Activated CD8-positive, alpha-beta memory T cell treated with anti-CD3 and anti-CD28 coated beads, Interleukin-2, amount 50 U/mL, for 24 hours (primary cell): Measurements from ENCODE around the gene FBN3.
"Not testable (repeated sequence)": the region's sequence is repeated elsewhere in the genome, so short reads cannot be mapped to it uniquely, and the experiment has no call there.

Experiments
- DNase-seq: peaks from one replicate; pipeline ENCODE4 v3.0.0-alpha.2; 2020; ENCODE audit errors: extremely low read depth

Gene FBN3

GRCh38 chr19:8117991-8118390, 31.4 kb downstream of the FBN3 start:
- DNase-seq: no peak

DNA sequence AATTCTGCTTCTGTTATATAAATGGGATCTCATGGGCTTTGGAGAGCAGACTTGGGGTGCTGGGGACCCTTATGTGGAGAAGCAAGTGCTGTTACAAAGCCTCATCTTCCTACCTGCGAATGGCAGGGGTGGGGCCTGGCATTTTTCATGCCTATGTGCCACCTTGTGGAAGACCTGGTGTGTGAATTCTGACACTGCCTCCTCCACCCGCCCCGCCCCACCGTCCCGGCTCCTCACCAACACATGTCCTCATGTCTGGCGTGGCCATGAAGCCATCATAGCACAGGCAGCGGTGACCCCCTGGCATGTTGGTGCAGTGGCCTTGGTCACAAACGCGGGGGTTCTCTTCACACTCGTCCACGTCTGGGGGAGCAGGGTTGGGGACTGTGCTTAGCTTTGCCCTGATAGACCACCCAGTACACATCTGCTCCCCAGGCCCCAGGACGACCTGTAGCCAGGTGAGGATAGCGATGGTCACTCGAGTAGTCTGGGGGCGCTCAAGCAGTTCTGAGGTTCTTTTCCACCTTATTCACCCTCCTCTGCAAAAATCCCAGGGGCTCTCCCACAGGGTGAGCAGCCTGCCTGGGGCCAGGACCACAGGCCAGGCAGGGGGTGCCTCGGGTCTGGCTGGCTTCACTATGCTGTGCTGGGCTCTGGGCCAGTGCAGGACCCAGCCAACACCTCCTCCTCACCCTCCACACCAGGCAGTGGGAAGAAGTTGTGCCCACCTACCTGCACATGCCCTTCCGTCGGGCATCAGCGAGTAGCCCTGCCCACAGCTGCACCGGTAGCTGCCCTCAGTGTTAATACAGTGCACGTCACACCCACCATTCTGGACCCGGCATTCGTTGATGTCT, 32.7 kb downstream of the FBN3 start:
- no peak for DNase-seq

GRCh38 chr19:8115805-8116396, 33.5 kb downstream of the FBN3 start:
- DNase-seq: no peak

GRCh38 chr19:8113017-8113416, 36.4 kb downstream of the FBN3 start:
- DNase-seq: no peak

DNA sequence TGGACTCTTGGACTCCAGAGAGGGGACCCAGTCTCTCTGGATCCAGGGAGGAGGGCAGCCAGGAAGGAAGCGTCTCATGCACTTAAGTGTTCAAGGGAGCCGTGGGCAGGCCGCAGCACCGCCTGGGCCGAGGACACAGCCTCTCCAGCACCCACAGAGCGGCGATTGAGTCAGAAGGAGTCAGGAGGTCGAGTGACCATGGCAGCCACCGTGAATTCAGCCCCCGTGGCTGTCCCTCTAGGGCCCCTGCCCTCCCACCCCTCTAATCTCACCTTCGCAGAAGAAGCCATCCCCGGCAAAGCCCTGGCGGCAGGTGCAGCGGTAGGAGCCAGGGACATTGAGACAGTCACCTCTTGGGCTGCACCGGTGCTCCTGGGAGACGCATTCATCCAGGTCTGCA, 38.0 kb downstream of the FBN3 start:
- no peak for DNase-seq

- DNase-seq: no peak
Measured at GRCh38 chr19:8110931-8111330, 38.5 kb downstream of the FBN3 start.

GRCh38 chr19:8109890-8110662, 39.3 kb downstream of the FBN3 start:
- no peak for DNase-seq

GRCh38 chr19:8109455-8109854, 39.9 kb downstream of the FBN3 start:
- no peak for DNase-seq

DNA sequence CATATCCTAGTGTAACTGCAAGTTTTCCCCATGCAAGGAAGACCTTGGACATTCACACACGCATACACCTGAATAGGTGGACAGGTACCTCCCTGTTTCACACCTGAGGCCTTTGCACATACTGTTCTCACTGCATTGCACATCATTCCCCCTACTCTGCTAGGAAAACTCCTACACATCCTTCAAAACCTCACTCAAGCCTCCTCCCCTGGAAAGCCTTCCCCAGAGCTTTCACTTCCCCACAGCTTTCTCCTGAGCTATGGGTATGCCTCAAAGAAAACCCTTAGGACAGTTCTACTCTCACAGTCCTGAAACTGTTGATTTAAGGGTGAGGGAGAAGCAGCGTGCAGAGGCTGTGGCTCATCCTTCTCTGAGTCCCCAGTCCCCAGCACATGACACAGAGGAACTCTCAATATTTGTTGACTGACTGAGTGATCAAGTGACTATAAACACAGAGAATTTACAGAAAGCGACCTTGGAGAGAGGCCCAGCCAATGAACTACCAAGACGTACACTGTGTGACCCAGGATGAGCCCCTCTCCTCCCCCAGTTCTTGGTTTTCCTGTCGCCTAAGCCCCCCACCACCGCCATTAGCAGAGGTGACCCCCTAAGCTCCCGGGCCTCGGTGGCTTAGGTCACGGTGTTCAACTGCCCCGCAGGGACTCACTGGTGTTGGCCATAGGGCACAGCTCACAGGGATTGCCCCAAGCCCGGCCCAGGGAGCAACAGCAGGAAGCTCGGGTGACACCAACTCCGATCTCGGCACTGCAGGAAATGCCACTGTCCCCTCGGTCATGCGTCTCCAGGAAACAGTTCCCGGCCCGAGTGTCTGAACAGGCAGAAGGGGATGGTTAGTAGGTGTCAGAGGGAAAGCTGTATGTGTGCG, 40.6 kb downstream of the FBN3 start:
- DNase-seq: no peak

GRCh38 chr19:8107301-8107903, 42.0 kb downstream of the FBN3 start:
- DNase-seq: no peak

DNA sequence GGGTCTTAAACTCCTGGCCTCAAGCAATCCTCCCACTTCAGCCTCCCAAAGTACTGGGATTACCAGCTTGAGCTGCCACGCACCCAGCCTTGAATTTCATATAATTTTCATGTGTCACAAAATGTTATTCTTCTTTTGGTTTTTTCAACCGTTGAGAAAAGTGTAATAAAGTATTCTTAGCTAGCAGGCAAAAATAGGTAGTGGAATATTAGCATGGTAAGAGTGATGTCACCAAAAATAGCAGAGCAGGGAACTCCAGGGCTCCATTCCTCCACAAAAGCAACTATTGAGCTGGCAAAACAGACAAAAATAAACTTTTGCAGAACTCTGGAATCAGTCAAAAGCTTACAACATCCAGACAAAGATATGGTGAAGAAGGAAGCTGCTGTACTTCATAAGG, 43.9 kb downstream of the FBN3 start:
- no peak for DNase-seq

GRCh38 chr19:8101910-8102309, 47.5 kb downstream of the FBN3 start:
- DNase-seq: not testable (repeated sequence)

DNA sequence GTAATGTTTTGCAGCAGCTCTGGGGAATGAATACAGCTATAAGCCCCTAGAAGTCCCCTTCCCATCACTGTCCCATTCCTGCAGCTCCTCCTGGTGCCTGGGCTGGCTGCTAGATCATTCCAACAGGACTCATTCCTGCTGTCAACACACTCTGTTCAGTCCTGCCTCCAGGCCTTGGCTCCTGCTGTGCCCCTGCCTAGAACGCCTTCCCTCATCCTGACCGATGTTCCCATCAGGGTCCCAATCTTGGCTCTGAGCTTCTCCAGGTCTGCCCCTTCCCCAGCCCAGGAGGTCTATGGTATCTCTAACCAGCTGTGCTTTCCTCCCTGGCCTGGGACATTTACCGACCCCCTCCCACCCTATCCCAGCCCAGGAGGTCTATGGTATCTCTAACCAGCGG, 48.1 kb downstream of the FBN3 start:
- no peak for DNase-seq

DNA sequence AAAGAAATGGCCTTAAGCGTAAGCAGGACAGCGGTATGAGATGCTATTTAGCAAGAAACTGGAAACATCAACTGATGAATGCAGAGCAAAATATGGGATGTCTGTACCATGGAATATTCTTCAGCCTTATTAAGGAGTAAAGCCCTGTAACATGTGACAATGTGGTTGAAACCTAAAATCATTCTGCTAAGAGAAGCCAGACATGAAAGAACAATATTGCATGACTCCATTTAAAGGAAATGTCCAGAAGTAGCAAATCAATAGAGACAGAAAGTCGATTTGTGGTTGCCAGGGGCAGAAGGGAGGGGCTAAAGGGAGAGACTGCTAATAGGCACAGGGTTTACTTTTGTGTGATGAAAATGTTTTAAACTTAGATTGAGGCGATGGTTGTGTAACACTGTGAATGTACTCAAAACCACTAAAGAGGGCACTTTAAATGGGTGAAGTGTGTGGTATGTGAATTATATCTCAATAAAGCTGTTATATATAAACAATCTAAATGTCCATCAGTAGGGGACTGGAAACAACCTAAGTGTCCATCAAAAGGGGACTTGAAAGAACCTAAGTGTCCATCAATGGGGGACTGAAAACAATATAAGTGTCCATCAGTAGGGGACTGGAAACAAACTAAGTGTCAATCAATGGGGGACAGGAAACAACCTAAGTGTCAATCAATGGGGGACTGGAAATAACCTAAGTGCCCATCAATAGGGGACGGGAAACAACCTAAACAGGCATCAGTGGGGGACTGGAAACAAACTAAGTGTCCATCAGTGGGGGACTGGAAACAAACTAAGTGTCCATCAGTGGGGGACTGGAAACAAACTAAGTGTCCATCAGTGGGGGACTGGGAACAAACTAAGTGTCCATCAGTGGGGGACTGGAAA, 51.5 kb downstream of the FBN3 start:
- DNase-seq: no peak

GRCh38 chr19:8097198-8097597, 52.2 kb downstream of the FBN3 start:
- DNase-seq: no peak

- DNase-seq: no peak
Measured at GRCh38 chr19:8096071-8096470, 53.3 kb downstream of the FBN3 start.

GRCh38 chr19:8095354-8095886, 54.0 kb downstream of the FBN3 start:
- no peak for DNase-seq

DNA sequence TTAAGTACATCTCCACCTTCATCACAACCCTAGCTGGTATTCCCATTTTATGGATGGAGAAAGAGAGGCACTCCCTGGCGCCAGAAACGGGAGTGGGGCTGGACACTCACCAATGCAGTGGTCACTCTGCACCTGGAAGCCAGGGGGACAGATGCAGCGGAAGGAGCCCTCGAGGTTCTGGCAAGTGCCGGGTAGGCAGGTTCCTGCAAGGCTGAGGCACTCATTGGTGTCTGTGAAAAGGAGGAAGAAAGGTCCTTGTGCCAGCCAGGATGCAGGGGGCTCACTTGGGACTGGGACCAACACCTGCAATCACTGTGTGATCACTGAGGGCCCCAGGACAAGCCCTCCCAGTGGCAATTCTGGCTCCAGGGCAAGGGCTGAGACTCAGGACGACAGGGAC, 55.1 kb downstream of the FBN3 start:
- DNase-seq: no peak

DNA sequence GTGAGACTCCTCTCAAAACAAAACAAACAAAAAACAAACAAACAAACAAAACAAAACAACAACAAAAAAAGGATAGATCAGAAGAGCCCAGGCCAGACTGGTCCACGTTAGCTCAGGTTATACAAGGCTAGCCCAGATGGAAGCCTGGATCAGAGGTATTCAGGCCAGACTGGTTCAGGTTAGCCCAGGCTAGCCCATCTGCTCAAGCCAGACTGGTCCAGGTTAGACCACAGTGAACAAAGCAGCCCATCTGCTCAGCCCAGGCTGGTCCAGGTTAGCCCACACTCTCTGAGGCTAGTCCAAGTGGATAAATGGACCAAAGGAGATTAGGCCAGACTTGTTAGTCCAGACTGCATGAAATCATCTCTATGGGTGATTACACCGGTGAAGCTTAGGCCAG, 55.7 kb downstream of the FBN3 start:
- DNase-seq: no peak

DNA sequence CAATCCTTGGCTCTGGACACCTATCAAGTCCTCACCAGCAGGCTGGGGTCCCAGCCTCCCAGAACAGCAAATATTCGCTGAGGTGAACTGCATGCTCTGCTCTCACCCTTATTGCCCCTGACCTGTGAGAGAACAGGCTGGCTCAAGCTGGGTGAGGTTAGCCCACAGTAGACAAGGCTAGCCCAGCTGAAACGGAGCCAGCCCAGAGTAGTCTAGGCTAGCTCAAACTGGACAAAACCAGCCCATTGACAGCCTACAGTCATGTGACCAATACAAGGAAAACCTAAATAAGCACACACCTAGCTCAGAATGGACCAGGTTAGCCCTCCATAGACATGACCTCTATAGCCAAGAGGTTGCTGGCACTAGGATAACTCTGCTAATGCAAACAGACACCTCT, 58.4 kb downstream of the FBN3 start:
- DNase-seq: no peak
